HG03095 (cell line): Measurements from ENCODE around the gene ASS1.
"Not testable (repeated sequence)": the region's sequence is repeated elsewhere in the genome, so short reads cannot be mapped to it uniquely, and the experiment has no call there.

Experiments
- ATAC-seq: cut with Tn5 transposase; IDR thresholded peaks from one replicate; pipeline ENCODE4 v1.9.1; 2021; ENCODE audit warnings: moderate library complexity; ENCODE audit not compliant: unreplicated experiment

Gene ASS1

DNA sequence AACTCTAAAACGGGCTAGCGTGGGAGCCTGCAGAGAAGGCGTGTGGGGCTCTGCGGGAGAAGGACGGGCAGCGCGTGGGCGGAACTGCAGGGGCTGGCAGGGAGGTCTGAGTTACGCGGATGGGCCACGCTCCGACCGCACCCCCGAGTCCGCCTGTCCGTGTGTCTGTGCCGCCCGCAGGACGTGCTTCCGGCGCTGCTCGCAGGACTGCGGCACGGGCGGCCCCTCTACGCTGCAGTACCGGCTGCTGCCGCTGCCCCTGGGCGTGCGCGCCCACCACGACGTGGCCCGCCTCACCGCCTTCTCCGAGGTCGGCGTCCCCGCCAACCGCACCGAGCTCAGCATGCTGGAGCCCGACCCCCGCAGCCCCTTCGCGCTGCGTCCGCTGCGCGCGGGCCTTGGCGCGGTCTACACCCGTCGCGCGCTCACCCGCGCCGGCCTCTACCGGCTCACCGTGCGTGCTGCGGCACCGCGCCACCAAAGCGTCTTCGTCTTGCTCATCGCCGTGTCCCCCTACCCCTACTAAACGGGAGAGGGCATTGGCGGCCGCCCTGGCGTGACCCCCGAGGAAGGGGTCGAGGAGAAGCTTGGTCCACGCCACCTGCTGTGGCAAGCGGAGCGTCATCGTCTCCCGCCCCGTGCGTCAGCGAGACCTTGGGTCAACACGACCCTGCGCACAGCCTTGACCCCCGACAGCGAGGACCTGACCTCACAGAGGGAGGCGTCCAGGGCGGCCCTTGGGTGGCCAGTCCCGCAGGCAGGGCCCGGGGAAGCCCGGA is 11.4 kb upstream of the ASS1 start:
- ATAC-seq = no peak

DNA sequence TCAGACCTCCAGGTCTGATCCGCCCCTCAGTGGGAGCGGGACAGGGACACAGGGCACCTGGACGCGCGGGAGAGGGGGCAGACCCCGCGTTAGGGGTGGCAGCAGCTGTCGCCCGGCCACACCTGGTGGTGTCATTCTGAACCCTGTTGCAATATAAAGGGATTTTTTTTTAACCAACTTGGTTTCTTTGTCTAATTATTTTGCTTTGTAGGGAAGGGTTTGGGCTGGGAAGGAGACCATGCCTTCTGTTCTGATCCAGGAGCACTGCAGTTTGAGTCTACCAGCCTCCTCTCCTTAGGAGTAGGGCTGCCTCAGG is 10.9 kb upstream of the ASS1 start:
- no peak for ATAC-seq

DNA sequence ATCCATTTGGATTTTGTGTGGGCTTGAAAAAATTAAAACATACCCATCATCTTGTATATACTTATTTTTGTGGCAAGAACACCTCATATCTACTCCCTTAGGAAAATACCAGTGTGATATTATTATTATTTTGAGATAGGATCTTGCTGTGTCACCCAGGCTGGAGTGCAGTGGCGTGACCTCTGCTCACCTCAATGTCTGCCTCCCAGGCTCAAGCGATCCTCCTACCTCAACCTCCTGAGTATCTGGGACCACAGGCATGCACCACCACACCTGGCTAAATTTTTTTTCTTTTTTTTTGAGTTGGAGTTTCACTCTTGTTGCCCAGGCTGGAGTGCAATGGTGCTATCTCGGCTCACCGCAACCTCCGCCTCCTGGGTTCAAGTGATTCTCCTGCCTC is 10.1 kb upstream of the ASS1 start:
- ATAC-seq = not testable (repeated sequence)

DNA sequence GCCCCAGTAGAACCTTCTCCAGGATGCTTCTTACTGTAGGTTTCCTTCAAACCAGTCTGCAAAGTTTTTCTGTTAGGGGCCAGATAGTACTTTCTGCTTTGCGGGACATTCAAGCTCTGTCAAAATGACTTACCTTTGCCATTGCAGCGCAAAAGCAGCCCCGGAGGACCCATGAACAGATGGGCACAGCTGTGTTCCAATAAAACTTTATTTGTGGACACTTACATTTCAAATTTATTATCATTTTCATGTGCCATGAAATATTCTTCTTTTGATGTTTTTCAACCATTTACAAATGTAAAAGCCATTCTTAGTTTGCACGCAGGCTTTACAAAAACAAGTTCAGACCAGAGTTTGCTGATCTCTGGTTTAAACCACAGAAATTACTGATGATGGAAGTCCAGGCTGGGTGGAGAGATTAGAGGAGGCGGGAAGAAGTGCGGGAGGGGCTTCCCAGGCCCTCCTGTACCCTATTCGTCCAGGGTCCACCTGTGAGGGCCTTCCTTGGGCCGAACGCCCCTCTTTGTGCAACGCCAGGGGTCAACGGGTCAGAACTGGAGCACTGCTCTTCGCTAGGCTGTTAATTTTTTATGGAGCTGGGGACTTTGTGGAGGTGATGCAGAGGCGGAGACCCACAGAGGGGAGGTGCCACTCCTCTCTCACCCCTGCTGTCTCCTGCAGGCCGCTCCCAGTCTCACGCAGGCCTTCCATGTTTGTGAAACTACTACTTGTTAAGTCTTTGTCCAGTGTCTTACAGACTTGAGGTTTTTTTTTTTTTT is 7.6 kb upstream of the ASS1 start:
- ATAC-seq = no peak

DNA sequence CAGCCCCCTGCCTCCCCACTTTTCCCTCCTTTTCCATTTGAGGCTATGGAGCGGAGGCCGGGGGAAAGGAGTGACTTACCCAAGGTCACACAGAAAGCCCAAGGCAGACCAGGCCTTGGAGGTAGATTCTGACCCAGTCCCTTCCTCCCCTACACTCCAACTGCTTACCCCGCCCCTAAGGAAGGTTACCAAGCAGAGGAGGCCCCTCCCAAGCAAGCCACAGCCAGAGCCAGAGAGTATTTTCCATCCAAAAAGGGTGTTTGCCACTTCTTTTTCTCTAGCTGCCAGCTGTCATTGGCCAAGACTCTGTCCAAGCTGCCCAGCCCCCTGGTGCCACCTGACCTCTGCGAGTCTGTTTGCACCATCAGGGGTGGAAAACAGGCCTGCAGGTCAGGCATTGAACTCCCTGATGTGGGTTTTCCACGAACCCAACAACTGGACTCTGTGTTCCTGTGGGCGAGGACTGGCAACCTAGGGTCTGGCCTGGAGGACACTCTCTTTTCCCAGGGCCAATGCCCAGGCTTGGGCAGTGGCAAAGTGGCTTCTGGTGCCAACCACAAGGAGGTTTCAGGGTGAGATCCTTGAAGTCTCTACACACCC is 6.3 kb upstream of the ASS1 start:
- no peak for ATAC-seq

DNA sequence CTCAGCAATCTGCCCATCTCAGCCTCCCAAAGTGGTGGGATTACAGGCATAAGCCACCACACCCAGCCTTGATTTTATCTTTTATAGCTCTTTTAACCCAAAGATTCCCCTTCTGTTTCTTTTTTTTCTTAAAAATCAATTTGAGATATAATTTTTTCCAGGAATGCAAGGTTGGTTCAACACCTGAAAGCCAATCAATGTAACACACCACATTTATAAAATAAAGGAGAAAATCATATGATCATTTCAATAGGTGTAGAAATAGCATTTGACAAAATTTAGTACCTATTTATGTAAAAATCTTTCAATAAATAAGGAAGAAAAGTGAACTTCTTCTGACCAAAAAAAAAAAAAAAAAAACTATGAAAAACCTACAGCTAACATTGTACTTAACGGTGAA is 3.7 kb upstream of the ASS1 start:
- no peak for ATAC-seq

DNA sequence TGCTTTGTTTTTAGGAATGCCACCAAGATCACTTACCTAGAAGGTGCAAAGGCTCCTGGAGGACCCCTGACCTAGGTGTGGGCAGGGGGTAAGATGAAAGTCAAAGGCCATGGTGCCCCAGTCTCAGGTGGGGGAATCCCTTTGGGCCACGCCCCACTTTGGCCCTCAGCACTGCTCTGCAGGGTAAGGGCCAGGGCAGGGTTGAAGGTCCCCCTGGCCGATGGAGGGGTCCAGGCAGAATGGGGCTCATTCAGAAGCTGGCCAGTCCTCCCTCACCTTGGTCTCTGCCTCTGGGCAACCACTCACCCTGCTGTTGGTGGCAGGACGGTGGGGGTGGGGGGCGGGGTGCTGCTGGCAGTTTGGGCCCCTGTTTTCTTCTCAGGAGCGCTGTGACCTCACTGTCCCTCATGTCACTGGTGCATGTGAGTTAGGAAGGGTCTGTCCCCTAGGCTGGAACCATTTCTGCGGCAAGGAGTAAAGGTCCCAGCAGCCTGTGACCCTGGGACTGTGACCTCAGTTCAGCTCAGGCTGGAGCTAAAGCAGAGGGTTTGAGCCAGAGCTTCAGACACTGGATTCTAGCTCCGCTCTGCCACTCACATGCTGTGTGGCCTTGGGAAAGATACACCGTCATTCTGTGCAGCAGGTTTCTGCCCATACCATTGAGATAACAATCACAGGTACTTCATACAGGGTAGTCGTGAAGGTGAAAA is 1.9 kb upstream of the ASS1 start:
- no peak for ATAC-seq

DNA sequence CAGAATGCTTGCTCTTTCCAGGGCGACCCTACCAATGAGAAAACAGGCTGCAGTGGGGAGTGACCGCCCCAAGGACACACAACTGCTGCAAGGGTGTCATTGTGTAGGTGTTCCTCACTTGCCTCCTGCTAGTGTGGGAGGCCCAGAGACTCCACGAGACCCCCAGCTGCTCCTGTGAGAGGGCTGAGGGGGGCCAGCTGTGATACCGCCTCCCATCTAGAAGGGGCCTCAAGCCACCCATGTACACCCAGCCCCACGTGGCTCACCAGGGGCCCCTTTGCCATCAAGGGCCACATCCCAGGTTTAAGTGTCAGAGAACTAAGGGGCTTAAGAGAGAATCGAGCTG is 1.3 kb upstream of the ASS1 start:
- ATAC-seq = no peak

DNA sequence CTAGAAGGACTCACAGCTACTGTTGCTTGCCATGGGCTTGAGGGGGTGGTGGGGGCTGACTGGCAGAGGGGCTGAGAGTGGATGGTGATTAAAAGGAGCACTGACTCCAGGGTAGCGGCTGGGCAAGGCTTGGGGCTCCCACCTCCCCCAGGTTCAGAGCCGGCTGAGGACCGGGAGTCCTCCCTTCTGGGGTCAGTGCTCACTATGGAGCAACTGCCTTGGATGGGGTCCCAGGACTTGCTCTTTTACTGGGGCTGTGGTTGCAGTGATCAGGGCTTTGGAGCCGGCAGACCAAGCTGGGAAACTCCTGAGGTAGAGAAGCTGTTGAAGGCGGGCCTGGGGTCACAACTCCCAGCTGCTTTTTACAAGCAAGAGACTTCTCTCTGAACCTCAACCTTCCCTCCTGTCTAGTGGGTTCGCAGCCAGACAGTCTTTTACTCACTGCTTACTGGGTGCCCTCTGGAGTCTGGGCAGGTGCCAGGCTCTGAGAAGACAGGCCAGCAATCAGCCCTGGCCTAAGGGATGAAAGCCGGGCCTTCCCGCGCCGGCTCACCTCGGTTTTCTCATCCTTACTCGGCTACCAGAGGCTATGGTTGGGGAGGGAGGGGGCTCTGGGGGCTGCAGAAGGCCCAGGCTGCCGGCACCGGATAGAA is 795 bp upstream of the ASS1 start:
- ATAC-seq = no peak

DNA sequence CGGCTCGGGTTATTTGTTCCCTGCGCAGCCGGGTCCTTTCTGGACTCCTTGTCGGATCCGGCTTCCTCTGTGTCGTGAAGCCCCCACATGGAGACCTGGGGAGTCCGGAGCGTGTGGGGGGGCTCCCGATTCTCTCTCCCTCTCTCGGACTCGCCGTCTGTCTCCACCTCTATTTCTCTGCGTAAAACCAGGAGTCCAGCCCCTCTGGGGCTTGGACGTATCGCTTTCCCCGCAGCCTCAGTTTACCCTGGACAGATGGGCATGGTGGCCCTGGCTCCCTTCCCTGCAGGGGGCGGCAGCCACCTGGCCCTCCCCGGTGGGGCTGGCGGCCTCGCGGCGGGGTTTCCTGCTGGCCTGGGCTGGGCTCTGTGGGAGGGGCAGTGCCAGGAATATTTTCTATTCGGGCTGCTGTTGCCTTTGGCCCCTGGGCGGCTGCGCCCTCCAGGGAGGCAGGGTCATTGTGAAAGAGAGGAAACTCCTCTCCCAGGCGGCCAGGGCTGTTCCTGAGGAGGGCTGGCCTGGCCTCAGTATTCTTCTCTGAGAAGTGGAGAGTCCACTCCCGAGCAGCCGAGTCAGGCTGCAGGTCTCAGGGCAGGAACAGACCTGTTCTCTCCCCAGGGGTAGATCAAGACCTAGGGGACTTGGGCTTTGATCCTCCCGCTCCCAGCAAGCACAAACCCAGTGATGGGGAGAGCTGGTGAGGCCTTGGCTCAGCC is 665 bp downstream of the ASS1 start:
- ATAC-seq = no peak

DNA sequence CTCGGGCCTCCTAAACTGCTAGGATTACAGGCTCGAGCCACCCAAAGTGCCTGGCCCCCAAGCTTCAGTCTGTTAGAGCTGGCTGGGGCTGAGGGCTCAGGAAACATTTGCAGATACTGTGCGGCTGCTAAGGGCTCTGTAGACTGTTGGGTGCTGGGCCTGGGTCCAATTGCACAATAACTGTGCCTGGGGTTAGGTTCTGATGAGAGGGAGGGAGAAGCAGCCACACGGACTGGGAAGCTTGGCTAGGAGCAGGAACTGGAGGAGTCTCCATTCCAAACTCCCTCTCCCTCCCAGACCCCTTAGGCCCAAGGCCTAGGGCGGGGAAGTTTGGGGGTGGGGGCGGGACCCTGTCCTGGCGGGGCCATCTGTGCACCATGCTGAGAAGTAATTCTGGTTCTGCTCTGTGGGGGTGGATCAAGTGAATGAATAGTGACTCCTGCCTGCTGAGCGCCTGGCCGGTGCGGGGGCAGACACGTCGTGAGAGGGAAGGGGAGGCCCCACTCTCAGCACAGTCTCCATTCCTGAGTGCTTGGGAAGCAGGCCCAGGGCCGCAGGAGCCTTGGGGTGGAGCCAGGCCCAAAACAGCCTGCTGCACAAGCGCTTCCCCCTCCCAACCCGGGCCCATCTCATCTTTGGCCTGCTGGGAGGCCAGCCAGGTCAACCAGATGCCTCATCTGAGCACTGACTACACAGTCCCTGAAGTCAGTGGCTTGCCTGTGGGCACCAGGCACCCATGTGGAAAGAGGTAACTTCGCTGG is 1.5 kb downstream of the ASS1 start:
- ATAC-seq = no peak

DNA sequence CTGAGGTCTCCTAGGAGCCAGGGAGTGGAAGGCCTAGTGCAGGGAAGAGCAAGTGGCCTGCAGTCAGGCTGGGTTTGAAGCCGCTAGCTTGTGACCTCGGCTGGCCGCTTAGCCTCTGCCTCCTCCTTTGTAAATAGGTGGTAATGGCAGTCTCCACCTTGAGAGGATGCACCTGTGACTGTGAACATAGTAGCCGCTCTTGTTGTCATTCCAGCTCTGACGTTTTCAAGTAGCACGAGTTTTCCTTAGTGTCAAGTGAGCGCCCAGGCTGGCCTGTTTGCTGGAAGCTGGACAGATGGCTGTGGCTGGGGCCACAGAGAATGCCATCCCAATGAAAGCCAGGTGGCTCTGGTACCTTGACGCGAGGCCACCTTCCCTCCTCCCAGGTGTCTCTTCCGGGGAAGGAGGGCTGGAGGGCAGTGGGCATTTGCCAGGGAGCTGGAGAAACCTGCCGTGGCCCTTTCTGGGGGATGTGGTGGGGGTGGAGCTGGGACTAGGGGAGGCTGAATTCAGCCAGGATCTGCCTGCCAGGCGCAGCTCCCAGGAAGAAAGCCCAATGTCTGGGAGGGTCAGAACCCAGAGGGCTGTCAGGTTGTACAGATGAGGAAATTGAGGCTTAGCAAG is 2.5 kb downstream of the ASS1 start:
- ATAC-seq = no peak

DNA sequence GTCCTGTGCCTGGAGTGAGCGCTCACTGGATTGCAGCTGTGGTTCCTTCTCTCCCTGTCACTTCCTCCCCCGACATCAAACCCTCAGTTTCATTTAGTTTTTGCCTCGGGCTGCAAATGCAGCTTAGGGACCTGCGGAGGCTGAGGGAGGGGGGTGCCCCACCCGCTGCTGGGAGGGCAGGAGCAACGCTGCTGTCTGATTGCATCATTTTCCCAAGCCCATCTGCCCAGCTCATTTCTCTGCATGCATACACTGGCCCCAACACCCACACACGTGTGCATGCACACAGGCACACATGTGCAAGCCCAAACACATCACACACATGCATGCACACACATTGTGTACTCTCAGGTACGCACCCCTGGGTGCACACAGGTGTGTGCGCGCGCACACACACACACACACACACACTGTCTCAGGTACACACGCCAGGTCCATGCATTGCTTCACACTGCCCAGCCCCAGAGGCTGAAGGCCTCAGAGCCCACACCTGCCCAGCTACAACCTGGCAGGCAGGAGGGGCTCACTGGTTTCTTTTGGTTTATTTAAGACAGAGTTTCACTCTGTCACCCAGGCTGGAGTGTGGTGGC is 3.4 kb downstream of the ASS1 start:
- no peak for ATAC-seq

DNA sequence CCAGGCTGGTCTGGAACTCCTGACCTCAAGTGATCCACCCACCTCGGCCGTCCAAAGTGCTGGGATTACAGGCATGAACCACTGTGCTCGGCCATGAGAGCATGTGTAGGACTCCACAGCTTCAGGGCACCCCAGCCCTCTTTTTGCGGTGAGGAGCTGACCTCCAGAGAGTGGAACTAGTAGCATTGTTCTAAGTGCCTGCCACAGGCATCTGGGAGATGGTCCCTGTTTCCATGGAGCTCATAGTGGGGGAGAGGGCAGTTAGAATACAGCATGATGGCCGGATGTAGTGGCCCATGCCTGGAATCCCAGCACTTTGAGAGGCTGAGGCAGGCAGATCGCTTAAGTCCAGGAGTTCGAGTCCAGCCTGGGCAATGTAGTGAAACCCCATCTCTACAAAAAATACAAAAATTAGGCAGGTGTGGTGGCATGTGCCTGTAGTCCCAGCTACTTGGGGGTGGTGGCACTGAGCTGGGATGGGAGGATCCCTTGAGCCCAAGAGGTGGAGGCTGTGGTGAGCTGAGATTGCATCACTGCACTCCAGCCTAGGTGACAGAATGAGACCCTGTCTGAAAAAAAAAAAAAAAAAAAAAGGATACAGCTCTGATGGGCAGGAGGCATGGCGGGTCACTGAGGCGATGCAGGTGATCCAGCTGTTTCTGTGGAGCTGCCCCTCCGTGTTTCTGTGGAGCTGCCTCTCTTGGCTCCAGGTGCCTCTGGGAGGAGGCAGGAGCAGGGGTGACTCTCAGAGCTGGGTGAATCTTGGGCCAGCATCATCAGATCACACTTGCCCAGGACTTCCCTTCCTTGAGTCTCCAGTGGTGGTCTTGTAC is 4.2 kb downstream of the ASS1 start:
- no peak for ATAC-seq

DNA sequence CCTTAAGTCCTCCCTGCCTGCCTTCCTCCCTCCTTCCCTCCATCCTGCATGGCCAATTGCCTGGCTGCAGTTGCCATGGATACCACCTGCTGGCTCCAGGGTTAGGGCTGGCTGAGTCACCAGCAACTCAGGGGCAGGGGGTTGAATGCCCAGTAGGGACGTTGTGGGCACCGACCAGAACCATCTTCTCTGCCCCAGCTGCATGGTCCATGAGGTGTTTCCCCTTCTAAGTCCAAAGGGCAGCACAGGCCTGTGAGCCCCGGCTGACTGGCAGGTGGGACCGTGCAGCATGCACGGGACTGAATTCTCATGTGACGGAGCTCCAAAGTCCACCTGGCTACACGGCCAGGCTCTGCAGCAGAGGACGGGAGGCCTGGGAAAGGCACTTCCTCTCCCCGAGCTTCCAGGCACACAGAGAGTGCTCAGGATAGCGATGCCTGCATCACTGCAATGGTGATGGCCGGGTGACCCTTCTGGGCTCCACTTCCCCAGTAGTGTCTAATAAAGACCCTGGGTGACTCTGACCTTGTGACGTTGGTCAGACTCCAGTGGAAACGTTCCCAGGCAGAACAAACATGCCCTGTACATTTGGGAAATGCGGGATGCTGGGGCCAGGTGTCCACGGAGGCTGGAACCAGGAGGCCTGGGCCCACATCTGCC is 5.7 kb downstream of the ASS1 start:
- ATAC-seq = no peak

DNA sequence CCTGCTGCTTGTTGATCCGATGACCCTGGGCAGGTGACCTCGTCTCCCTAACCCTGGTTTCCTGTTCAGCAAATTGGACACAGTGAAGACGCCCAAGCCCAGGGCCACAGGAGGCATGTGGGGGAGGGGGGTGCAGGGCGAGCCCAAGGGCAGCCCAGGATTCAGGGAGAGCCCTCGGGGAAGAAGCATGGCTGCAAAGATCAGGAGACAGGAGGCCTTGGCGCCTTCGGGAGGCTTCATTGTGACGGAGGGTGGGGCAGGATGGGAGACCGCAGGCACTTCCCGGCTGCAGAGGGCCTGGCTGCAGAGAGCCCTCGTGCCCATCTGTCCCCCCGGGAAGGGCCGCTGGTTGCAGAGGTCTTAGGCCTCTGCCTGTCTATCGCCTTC is 6.2 kb downstream of the ASS1 start:
- no peak for ATAC-seq

DNA sequence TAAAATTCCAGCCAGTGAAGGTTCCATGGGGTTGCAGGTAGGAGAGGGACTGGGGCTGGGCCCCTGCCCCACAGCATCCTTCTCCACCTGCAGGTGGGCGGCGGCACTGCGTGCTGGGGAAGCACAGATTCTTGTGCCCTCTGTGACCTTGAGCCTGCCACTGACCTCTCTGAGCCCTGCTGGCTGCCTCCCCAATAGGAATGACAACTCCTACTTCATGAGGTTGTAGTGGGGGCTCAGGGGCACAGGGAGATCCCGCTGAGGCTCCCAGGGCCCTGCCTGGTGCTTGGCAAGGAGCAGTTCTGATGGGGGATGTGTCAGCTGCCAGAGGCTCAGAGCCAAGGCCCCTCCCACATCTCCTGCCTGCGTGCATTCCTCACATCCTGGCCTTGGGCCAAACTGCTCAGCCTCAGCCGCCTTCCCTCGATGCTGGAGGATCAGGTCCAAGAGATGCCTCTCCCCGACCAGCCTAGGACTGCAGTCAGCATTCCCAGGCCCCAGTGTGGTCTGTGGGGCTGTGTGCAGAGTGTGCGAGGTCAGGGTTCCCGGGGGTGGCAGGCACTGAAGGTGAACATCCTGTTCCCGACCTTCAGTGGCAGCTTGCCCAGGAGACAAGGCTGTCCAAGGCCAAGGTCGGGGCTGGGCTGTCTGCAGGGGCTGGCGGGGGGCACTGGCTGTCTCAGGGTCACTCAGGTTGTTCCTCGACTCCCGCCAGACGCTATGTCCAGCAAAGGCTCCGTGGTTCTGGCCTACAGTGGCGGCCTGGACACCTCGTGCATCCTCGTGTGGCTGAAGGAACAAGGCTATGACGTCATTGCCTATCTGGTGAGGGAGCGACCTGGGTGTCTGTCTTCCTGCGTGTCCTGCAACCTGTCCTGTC is 7.0 kb downstream of the ASS1 start:
- no peak for ATAC-seq
